GM12865 (cell line): ENCODE results near the gene SEH1L.
A peak's percentile ranks its signal among the peaks of the same experiment; 100 is the strongest.

ENCODE experiments used
- DNase-seq: peaks from one replicate; pipeline ENCODE4 v3.0.0; 2010; ENCODE audit warnings: low read depth
- H3K4me3 ChIP-seq: 2 replicates; pipeline ENCODE4 v1.5.1; 2011; ENCODE audit warnings: mild to moderate bottlenecking, low read depth, low read length, control low read depth
- TF ChIP-seq, protein P1 (sequence below): IDR thresholded peaks from 2 replicates; pipeline ENCODE4 v1.5.1; 2011; ENCODE audit warnings: low read length, control low read depth, low read depth, inconsistent platforms; ENCODE audit not compliant: insufficient read depth; ENCODE audit errors: missing control alignments

Gene SEH1L

DNA sequence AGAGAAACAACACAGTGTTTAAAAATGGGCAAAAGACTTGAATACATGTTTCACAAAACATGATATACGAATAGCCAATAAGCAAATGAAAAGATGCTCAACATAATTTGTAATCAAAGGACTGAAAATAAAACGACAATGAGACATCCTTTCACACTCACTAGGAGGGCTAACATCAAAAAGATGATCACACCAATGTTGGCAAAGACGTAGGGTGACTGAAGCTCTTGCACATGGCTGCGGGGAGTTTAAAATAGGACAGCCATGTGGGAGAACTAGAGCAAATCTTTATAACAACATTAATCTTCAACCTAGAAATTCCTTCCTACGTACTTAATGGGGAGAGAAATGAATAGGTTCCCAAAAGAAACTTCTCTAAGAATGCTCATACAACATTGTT lies 19.2 kb upstream of the SEH1L start:
- no peak overlapping the region for H3K4me3 ChIP-seq
- DNase-seq = no peak
- TF ChIP-seq, protein P1, sequence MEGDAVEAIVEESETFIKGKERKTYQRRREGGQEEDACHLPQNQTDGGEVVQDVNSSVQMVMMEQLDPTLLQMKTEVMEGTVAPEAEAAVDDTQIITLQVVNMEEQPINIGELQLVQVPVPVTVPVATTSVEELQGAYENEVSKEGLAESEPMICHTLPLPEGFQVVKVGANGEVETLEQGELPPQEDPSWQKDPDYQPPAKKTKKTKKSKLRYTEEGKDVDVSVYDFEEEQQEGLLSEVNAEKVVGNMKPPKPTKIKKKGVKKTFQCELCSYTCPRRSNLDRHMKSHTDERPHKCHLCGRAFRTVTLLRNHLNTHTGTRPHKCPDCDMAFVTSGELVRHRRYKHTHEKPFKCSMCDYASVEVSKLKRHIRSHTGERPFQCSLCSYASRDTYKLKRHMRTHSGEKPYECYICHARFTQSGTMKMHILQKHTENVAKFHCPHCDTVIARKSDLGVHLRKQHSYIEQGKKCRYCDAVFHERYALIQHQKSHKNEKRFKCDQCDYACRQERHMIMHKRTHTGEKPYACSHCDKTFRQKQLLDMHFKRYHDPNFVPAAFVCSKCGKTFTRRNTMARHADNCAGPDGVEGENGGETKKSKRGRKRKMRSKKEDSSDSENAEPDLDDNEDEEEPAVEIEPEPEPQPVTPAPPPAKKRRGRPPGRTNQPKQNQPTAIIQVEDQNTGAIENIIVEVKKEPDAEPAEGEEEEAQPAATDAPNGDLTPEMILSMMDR = no peak

DNA sequence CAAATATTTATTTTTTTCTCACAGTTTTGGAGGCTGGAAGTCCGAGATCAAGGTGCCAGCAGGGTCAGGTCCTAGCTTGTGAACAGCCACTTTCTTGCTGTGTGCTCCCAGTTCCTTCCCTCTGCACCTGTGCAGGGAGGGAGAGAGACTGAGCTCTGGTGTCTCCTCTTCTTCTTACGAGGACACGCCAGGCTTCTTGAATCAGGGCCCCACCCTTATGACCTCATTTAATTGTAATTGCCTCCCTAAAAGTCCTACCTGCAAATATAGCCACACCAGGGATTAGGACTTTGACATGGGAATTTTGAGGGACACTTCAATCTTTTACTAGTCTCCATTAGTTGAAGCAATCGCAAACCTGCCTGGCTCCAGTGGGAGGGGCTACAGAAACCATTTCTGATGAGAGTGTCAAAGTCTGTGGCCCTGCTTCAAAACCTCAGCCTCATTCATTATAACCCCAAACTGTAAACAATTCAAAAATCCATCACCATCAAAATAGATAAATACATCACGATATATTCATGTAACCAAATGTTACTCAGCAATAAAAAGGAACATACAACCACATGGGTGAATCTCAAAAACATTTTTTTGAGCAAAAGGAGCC lies 18.2 kb upstream of the SEH1L start:
- no peak overlapping the region for H3K4me3 ChIP-seq
- TF ChIP-seq, protein P1 = no peak
- DNase-seq = no peak

DNA sequence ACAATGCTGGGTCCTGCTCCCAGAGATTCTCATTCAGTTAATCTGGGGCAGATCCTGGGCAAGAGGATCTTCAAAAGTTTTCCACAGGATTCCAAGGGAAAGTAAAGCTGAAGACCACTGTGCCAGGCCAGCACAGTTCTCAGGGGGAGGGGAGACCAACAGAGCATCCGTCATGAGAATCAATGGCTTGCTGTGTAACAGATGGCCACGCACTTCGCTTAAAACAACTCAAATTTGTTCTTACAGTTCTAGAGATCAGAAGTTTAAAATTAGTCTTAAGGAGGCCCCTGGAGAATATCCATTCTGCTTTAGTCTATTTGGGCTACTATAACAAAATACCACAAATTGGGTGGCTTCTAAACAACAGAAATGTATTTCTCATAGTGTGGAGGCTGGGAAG lies 17.4 kb upstream of the SEH1L start:
- DNase-seq = no peak
- TF ChIP-seq, protein P1 = no peak

DNA sequence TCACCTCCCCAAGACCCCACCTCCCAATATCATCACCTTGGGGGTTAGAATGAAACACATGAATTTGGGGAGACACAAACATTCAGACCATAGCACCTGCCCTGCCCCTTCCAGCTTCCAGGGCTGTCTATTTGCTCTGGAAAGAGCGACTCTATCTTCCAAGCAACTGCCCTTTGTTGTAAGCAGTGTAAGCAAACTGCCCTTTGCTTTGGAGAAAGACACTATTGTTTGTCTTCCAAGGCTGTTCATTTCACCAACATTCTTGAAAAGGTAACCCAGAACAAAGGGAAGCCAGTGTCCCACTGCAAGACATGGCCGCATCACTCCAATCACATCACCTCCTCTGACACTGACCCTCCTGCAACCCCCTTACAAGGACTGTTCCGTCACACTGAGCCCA lies 16.9 kb upstream of the SEH1L start:
- no peak for DNase-seq
- H3K4me3 ChIP-seq = no peak overlapping the region
- TF ChIP-seq, protein P1 = no peak

More for the DNA sequence above, 17.4 kb upstream of the SEH1L start:
- no peak overlapping the region for H3K4me3 ChIP-seq

DNA sequence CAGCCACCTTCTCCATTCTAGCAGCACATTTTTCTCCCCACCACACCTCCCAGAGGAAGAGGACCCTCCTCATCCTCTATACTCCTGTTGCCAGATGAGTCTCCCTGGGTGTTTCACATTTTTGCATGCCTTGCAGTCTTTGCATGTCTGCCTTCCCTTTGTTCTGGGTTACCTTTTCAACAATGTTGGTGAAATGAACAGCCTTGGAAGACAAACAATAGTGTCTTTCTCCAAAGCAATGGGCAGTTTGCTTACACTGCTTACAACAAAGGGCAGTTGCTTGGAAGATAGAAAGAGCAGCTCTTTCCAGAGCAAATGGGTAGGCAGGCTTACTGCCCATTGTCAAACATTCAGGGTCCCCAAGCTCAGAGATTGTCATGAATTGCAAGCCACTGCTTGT lies 14.5 kb upstream of the SEH1L start:
- DNase-seq = no peak
- TF ChIP-seq, protein P1 = no peak
- no peak overlapping the region for H3K4me3 ChIP-seq

DNA sequence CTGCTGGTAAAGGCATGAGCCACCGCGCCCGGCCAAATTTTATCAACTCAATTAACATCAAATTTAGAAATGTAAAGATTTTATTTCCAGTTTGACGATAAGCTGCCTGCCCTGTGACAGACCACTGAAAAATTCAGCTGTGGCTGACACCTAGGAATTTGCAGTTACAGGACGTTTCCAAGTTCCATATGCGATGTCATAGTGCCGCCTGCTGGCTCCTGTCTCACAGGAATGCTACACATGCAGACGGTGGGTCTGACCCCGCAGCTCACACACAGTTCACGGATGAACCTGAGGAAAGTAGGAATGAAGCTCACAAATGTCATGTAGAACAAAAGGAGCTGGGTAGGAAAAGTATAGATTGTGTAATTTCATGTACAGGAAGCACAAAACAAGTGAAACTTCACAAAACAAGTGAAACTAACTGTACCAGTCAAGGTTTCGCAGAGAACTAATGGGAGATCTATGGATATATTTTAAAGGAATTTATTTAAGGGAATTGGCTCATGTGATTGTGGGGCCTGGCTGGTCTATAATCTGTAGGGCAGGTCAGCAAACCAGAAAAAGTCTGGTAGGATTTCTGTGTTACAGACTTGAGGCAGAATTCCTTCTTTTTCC lies 13.2 kb upstream of the SEH1L start:
- peak; percentile 84 for DNase-seq
- TF ChIP-seq, protein P1 = peak; percentile 97
- H3K4me3 ChIP-seq = no peak overlapping the region

DNA sequence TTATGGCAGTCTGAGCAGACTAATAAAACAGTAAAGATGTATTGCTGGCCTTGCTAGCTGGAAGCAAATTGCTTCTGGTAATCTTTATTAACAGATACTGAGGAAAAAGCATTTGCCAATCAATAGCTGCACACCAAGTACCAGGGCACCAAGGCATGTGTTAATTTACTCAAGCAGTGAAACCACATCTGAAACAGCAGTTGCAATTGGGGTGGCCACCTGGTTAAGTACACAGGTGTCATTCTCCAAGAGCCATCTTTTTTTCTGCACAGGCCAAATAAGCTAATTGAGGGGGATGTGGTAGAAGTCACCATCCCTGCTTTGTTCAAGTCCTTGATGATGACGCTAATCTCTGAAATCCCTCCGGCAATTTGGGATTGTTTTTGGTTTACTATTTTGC lies 8.6 kb upstream of the SEH1L start:
- peak; percentile 21 for DNase-seq
- H3K4me3 ChIP-seq = no peak overlapping the region
- TF ChIP-seq, protein P1 = no peak
